C1 segment of cervical spinal cord (tissue), 14 donors: Measurements from ENCODE around the gene RNF40.

Experiments used
- DNase-seq, 14 donors: peaks; one replicate each; lab custom pipeline; 2025; lab: John Stamatoyannopoulos, UW

The RNF40 gene

GRCh38 chr16:30761928-30762902 lies at the start of gene RNF40, which contains the start of gene CFAP119:
Gene RNF40 (plus strand): TSS chr16:30762322. CDS start chr16:30762546, 224 bp downstream.
Gene CFAP119 (minus strand): TSS chr16:30762062. CDS start chr16:30761748, 314 bp downstream.
- peak; percentile 77 to 97 (median 94) for DNase-seq

GRCh38 chr16:30715750-30716445 lies 46.2 kb upstream of the RNF40 start:
- no peak for DNase-seq

GRCh38 chr16:30720086-30720485 lies 42.0 kb upstream of the RNF40 start:
- DNase-seq: no peak

- no peak for DNase-seq
These were observed 41.4 kb upstream of the RNF40 start for GRCh38 chr16:30720694-30721093.

- DNase-seq: no peak
These were observed 41.0 kb upstream of the RNF40 start for GRCh38 chr16:30721167-30721566.

- DNase-seq: peak in 1 of 14 donors; percentile 5
These were observed 40.5 kb upstream of the RNF40 start for GRCh38 chr16:30721606-30722005.

- no peak for DNase-seq
These were observed 39.7 kb upstream of the RNF40 start for GRCh38 chr16:30722443-30722842.

GRCh38 chr16:30722916-30723315 lies 39.2 kb upstream of the RNF40 start:
- DNase-seq: no peak

- peak in 2 of 14 donors; percentile 18 to 90 for DNase-seq
These were observed 38.3 kb upstream of the RNF40 start for GRCh38 chr16:30723725-30724355.

- DNase-seq: peak in 8 of 14 donors; percentile 8 to 51 (median 22)
These were observed 37.3 kb upstream of the RNF40 start for GRCh38 chr16:30724641-30725417.

GRCh38 chr16:30725418-30725792 lies 36.7 kb upstream of the RNF40 start:
- DNase-seq: no peak

- no peak for DNase-seq
These were observed 33.8 kb upstream of the RNF40 start for GRCh38 chr16:30728321-30728720.

- DNase-seq: peak in 2 of 14 donors; percentile 5 to 10
These were observed 33.0 kb upstream of the RNF40 start for GRCh38 chr16:30728899-30729672.

- DNase-seq: no peak
These were observed 30.7 kb upstream of the RNF40 start for GRCh38 chr16:30731411-30731810.

GRCh38 chr16:30736995-30737793 lies 24.9 kb upstream of the RNF40 start:
- DNase-seq: no peak

- no peak for DNase-seq
These were observed 24.1 kb upstream of the RNF40 start for GRCh38 chr16:30737794-30738648.

- DNase-seq: no peak
These were observed 22.9 kb upstream of the RNF40 start for GRCh38 chr16:30738984-30739951.
